SW480 (cell line): ENCODE results near the gene MARCKSL1.
"Not testable (repeated sequence)": the region's sequence is repeated elsewhere in the genome, so short reads cannot be mapped to it uniquely, and the experiment has no call there.

Experiments used
- DNase-seq: peaks from one replicate; pipeline ENCODE4 v3.0.0-alpha.2; 2016; ENCODE audit warnings: low spot score

The MARCKSL1 gene

DNA sequence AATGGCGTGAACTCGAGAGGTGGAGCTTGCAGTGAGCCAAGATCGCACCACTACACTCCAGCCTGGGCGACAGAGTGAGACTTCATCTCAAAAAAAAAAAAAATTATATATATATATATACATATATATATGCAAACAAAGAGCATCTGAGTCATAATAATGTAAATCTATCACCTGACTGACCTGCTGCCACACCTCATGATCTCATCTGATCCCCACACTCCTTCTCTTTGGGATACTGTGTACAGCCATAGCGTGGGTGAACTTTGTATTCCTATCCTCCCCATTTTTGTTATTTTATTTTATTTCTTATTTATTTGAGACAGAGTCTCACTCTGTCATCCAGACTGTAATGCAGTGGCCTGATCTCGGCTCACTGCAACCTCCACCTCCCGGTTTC lies 46.8 kb downstream of the MARCKSL1 start:
- peak; percentile 76 for DNase-seq

DNA sequence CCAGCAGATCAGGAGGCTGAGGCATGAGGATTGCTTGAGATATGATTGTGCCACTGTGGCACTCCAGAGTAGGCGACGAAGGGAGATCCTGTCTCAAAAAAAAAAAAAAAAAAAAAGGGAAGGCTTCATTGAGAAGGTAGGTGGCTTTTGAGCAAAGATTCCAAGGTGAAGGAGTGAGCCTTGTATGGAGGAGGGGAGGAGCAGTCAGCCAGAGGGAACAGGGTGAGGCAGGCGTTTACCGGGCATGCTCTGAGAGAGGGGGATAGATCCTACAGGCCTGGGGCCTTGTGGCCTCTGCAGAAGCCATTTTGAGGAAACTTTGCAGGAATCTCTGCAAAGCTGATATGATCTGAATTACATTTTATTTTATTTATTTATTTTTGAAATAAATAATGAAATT lies 49.3 kb downstream of the MARCKSL1 start:
- DNase-seq, result no peak

DNA sequence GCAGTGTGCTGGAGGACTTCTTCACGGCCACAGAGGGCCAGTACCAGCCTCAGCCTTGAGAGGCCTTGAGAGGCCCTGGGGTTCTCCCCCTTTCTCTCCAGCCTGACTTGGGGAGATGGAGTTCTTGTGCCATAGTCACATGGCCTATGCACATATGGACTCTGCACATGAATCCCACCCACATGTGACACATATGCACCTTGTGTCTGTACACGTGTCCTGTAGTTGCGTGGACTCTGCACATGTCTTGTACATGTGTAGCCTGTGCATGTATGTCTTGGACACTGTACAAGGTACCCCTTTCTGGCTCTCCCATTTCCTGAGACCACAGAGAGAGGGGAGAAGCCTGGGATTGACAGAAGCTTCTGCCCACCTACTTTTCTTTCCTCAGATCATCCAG lies 50.4 kb downstream of the MARCKSL1 start:
- DNase-seq, result no peak

DNA sequence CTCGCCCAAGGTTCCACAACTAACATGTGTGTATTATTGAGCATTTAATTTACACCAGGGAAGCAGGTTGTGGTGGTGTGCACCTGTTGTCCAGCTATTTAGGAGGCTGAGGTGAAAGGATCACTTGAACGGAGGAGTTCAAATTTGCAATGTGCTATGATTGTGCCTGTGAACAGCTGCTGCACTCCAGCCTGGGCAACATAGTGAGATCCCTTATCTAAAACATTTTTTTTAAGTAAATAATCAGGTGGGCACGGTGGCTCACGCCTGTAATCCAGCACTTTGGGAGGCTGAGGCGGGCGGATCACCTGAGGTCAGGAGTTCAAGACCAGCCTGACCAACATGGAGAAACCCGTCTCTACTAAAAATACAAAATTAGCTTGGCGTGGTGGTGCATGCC lies 51.3 kb downstream of the MARCKSL1 start:
- not testable (repeated sequence) for DNase-seq
